ENCODE results near the gene CPHXL. TPM values are rescaled to one million over a fixed set of nuclear protein-coding genes. Genes with fewer than 3 reads are reported as not detected.

The CPHXL gene
- total and polyA plus RNA-seq, 2 of the 4 experiments (the other 2 are of a cell fraction) = not detected

- Histone ChIP-seq H3K36me3 (ENCODE audit: control insufficient read depth, insufficient read depth, low read length) (no peaks in the 10 kb centered on the region), H4K5ac (ENCODE audit: low read depth, low read length) (no peak overlapping the region), H2AK5ac (ENCODE audit: low read depth, low read length) (no peak overlapping the region), H3K4me1 (ENCODE audit: control insufficient read depth, insufficient read depth, low read length) (no peaks in the 10 kb centered on the region), H4K8ac (ENCODE audit: low read depth in 2 of 2, low read length in 2 of 2) (no peak overlapping the region), H4K91ac (ENCODE audit: insufficient read depth, low read depth, low read length) (no peak overlapping the region), H3K4me3 (ENCODE audit: insufficient read depth, low read depth, low read length) (no peak overlapping the region), H3K23ac (ENCODE audit: low read depth, low read length) (no peak overlapping the region), H3K79me1 (ENCODE audit: low read depth in 1 of 2, low read length in 2 of 2) (no peaks in the 10 kb centered on the region), H3K27me3 (ENCODE audit: control insufficient read depth, insufficient read depth, low read length) (no peaks in the 10 kb centered on the region), H3K4me2 (ENCODE audit: low read depth, low read length) (no peak overlapping the region), H2BK5ac (ENCODE audit: low read depth, low read length, poor library complexity, severe bottlenecking) (no peak overlapping the region), H3K9me3 (ENCODE audit: control insufficient read depth, insufficient read depth, low read length) (no peaks in the 10 kb centered on the region), H2AK9ac (replicated peaks; ENCODE audit: low read depth, low read length, poor library complexity) (no peak overlapping the region), H3K4ac (ENCODE audit: low read depth, low read length) (no peak overlapping the region), H3K18ac (ENCODE audit: low read depth, low read length) (no peak overlapping the region), H2BK120ac (ENCODE audit: low read depth, low read length) (no peak overlapping the region), H3K56ac (ENCODE audit: extremely low read depth, insufficient read depth, low read length) (no peak overlapping the region), H3K27ac (ENCODE audit: insufficient read depth, low read length) (no peak overlapping the region), H3K9me1 (ENCODE audit: insufficient read depth, low read length) (no peaks in the 10 kb centered on the region), H4K20me1 (ENCODE audit: insufficient read depth, low read length) (no peaks in the 10 kb centered on the region), H2AFZ (replicated peaks; ENCODE audit: low read length, poor library complexity) (no peak overlapping the region), H3K9ac (ENCODE audit: low read depth, low read length) (no peak overlapping the region), H3K14ac (replicated peaks; ENCODE audit: low read depth, low read length) (no peak overlapping the region), H2BK15ac (ENCODE audit: low read depth, low read length) (no peak overlapping the region), H2BK20ac (ENCODE audit: low read depth, low read length) (no peak overlapping the region)
- ChIA-PET POLR2A (ENCODE audit: unreplicated experiment) (no interaction called here), CTCF (interaction anchor here (0.7 kb wide), 1 partner anchor 20 kb away, joined by 3 read pairs; no protein-coding TSS in a partner anchor)
- no CpG with 5 or more reads among the region's 3 CpGs for WGBS, 2 experiments (ENCODE audit: extremely low coverage in 2 of 2, insufficient read length in 1 of 2)
- intact Hi-C loops (cut with micrococcal nuclease) = no loop called here
- in situ Hi-C loops (cut with MboI; ENCODE audit: low sequenced_read_pairs) = no loop called here
- TF ChIP-seq MAFK (IDR thresholded peaks at IDR 0.05; ENCODE audit: low read depth, low read length) (no peak), SMC3 (IDR thresholded peaks at IDR 0.05; ENCODE audit: low read depth, low read length) (no peak), RFX5 (IDR thresholded peaks at IDR 0.05; ENCODE audit: low read depth, low read length) (no peak), CTCF (conservative IDR thresholded peaks at IDR 0.05; ENCODE audit: low read depth, low read length) (no peak), CHD1 (IDR thresholded peaks at IDR 0.05; ENCODE audit: low read depth, low read length) (no peak), RCOR1 (IDR thresholded peaks at IDR 0.05; ENCODE audit: insufficient replicate concordance, low read length) (no peak), CEBPB (IDR thresholded peaks at IDR 0.05; ENCODE audit: low read depth, low read length) (no peak), NFE2L2 (IDR thresholded peaks at IDR 0.05; ENCODE audit: low read depth, low read length) (no peak), BHLHE40 (IDR thresholded peaks at IDR 0.05; ENCODE audit: low read depth, low read length) (no peak), FOS (IDR thresholded peaks at IDR 0.05; ENCODE audit: low read depth, low read length) (no peak), RAD21 (IDR thresholded peaks at IDR 0.05; ENCODE audit: low read length) (no peak), POLR2A (IDR thresholded peaks at IDR 0.05; ENCODE audit: low read depth, low read length) (no peak), ELK1 (IDR thresholded peaks at IDR 0.05; ENCODE audit: borderline replicate concordance, low read depth, low read length) (no peak), MAZ (IDR thresholded peaks at IDR 0.05; ENCODE audit: borderline replicate concordance, low read depth, low read length) (no peak), MXI1 (IDR thresholded peaks at IDR 0.05; ENCODE audit: borderline replicate concordance, low read depth, low read length) (no peak)
- TF ChIP-seq, protein P1, sequence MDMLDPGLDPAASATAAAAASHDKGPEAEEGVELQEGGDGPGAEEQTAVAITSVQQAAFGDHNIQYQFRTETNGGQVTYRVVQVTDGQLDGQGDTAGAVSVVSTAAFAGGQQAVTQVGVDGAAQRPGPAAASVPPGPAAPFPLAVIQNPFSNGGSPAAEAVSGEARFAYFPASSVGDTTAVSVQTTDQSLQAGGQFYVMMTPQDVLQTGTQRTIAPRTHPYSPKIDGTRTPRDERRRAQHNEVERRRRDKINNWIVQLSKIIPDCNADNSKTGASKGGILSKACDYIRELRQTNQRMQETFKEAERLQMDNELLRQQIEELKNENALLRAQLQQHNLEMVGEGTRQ (IDR thresholded peaks at IDR 0.05; ENCODE audit: low read depth, low read length) = no peak
- dilution Hi-C loops (cut with HindIII; ENCODE audit: low sequenced_read_pairs, unreplicated experiment) = no loop called here
- no TSS peak for BruUV-seq (replicated peaks)
- no peak for ATAC-seq (ENCODE audit: low read depth)
- DNase-seq = no peak
Measured at GRCh38 chr16:75727221-75727620, 931 bp upstream of the CPHXL start.

All from IMR-90 (cell line).